Hepatocyte (in vitro differentiated cells): ENCODE measurements around the gene KCP. TPM values are rescaled to one million over a fixed set of nuclear protein-coding genes. Genes with fewer than 3 reads are reported as not detected.

Experiments
- DNase-seq: peaks from one replicate; pipeline ENCODE4 v3.0.0-alpha.2; 2016; ENCODE audit warnings: low spot score
- H2AFZ ChIP-seq: fragments of 200-600 bp; sonication (generic); 2 replicates; pipeline ENCODE4 v1.6.0; 2016; ENCODE audit warnings: antibody characterized with exemption, mild to moderate bottlenecking
- H3K27ac ChIP-seq: fragments of 200-600 bp; sonication (generic); 2 replicates; pipeline ENCODE4 v1.5.1; 2016; ENCODE audit warnings: mild to moderate bottlenecking
- H3K27me3 ChIP-seq: fragments of 200-600 bp; sonication (generic); 2 replicates; pipeline ENCODE4 v1.6.1; 2016
- H3K36me3 ChIP-seq: fragments of 200-600 bp; sonication (generic); replicated peaks from 2 replicates; pipeline ENCODE4 v1.5.1; 2016; ENCODE audit warnings: low read depth; ENCODE audit not compliant: insufficient read depth
- H3K4me1 ChIP-seq: fragments of 200-600 bp; sonication (generic); 2 replicates; pipeline ENCODE4 v1.5.1; 2016; ENCODE audit warnings: mild to moderate bottlenecking, moderate library complexity; ENCODE audit not compliant: insufficient read depth
- H3K4me2 ChIP-seq: fragments of 200-600 bp; sonication (generic); 2 replicates; pipeline ENCODE4 v1.6.0; 2016
- H3K4me3 ChIP-seq: fragments of 200-600 bp; sonication (generic); 2 replicates; pipeline ENCODE4 v1.5.1; 2016; ENCODE audit warnings: mild to moderate bottlenecking
- H3K79me2 ChIP-seq: fragments of 200-600 bp; sonication (generic); 2 replicates; pipeline ENCODE4 v1.6.0; 2017; ENCODE audit warnings: mild to moderate bottlenecking
- H3K9me2 ChIP-seq: fragments of 200-600 bp; sonication (generic); replicated peaks from 2 replicates; pipeline ENCODE4 v1.6.0; 2017; ENCODE audit warnings: mild to moderate bottlenecking; ENCODE audit not compliant: insufficient read depth
- H3K9me3 ChIP-seq: fragments of 200-600 bp; sonication (generic); 2 replicates; pipeline ENCODE4 v1.5.1; 2016; ENCODE audit warnings: low read depth, mild to moderate bottlenecking
- H4K20me1 ChIP-seq: fragments of 200-600 bp; sonication (generic); 2 replicates; pipeline ENCODE4 v1.6.0; 2016; ENCODE audit warnings: mild to moderate bottlenecking; ENCODE audit not compliant: insufficient read depth, poor library complexity, severe bottlenecking
- EZH2 ChIP-seq: fragments of 200-600 bp; sonication (generic); IDR thresholded peaks from 2 replicates; pipeline ENCODE4 v1.6.1; 2016; ENCODE audit warnings: antibody characterized with exemption, mild to moderate bottlenecking, borderline replicate concordance
- EZH2phosphoT487 ChIP-seq: fragments of 200-600 bp; sonication (generic); IDR thresholded peaks from one replicate; pipeline ENCODE4 v1.6.1; 2018; ENCODE audit warnings: antibody characterized with exemption, mild to moderate bottlenecking, low read depth, moderate library complexity; ENCODE audit not compliant: unreplicated experiment, severe bottlenecking
- WGBS: methylation state at CpG from one replicate; pipeline ENCODE4 v1.1.6; 2016; ENCODE audit warnings: low lambda C conversion rate; ENCODE audit errors: missing lambda C conversion rate; 5-methylcytosine and 5-hydroxymethylcytosine counted together
- polyA plus RNA-seq: library from polyadenylated mRNA; unstranded; fragments of >200 nt; fragmentation: Nextera tagmentation; extraction: Ambion mirVana; gene quantifications from 2 replicates; pipeline ENCODE4 v1.2.1, GENCODE V29; 2016
- total RNA-seq: library from RNA; depleted of rRNA; stranded (reverse); fragments of >200 nt; gene quantifications from 2 replicates; pipeline ENCODE4 v1.2.3, GENCODE V29; 2014
- TF ChIP-seq, protein P1 (sequence below): fragments of 200-600 bp; sonication (generic); IDR thresholded peaks from 2 replicates; pipeline ENCODE4 v1.5.1; 2016; ENCODE audit warnings: antibody characterized with exemption, mild to moderate bottlenecking; ENCODE audit not compliant: poor library complexity

KCP gene
- total and polyA plus RNA-seq, 2 experiments from 2014 or later, result 0.40 to 2.4 TPM

DNA sequence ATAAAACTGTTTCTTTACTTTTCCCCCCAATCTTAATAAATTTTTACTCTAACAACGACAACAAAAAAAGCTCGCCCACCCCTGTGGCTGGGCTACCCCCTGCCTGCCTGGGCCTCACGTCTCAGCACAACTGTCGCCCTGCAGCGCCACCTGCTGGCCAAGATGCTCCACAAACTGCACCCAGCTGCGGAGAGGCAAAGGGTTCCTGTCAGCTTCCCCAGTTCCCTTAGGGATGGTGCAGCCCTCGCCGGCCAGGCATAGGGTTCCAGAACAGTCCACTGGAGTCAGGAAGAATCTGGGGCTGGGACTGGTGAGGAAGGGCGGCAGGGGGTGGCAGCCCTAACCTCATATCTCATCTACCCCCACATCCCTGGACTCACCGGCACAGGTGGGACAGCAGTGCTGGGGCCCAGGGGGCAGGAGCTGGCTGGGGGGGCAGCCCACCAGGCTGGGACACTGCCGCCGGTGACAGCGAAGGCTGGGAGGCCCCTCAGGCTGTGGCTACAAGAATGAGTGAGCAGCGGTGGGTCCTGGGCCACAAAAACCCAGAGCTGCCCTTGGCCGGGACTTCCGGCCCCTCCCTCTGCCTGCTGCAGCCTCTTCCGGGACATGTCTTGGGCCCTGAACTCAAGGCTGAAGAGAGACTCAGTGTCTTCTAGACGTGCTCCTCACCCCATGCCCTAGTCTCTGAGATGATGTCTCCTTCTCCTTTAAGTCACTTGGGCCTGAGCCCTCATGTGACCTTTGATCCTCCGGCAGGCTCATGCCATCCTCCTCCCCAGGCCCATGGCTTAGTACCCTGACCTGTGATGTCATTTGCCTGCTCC, 26.7 kb downstream of the KCP start:
- DNase-seq, result peak; percentile 90
- WGBS, result 52% methylated on average over 19 of the region's 19 CpGs
- Histone ChIP-seq H3K4me2 (no peak overlapping the region), H3K36me3 (no peaks in the 10 kb centered on the region), H3K9me2 (no peaks in the 10 kb centered on the region), H3K27ac (no peak overlapping the region), H3K27me3 (no peaks in the 10 kb centered on the region), H3K4me3 (no peak overlapping the region), H4K20me1 (no peaks in the 10 kb centered on the region), H3K9me3 (no peaks in the 10 kb centered on the region), H2AFZ (no peak overlapping the region), H3K4me1 (no peaks in the 10 kb centered on the region), H3K79me2 (no peaks in the 10 kb centered on the region)
- TF ChIP-seq, protein P1, sequence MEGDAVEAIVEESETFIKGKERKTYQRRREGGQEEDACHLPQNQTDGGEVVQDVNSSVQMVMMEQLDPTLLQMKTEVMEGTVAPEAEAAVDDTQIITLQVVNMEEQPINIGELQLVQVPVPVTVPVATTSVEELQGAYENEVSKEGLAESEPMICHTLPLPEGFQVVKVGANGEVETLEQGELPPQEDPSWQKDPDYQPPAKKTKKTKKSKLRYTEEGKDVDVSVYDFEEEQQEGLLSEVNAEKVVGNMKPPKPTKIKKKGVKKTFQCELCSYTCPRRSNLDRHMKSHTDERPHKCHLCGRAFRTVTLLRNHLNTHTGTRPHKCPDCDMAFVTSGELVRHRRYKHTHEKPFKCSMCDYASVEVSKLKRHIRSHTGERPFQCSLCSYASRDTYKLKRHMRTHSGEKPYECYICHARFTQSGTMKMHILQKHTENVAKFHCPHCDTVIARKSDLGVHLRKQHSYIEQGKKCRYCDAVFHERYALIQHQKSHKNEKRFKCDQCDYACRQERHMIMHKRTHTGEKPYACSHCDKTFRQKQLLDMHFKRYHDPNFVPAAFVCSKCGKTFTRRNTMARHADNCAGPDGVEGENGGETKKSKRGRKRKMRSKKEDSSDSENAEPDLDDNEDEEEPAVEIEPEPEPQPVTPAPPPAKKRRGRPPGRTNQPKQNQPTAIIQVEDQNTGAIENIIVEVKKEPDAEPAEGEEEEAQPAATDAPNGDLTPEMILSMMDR, result peak; percentile 97
- TF ChIP-seq EZH2, result no peak

DNA sequence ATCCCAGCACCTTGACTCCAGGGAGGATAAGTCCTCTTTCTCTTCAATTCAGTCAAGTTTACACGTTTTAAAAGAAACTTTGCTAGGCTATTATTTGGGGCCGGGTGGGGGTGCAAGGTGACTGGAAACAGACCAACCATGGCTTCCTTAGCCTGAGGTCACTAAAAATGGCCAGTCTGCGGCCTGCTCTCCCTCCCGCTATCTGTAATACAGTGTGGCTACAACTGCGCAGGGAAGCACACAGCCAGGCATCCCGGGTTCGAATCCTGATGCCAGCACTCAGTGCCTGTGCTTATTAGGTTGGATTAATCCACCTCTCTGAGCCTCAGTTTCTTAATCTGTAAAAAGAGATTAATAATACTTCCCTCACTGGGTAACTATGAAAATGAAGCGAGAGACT, 28.4 kb downstream of the KCP start:
- H3K36me3 ChIP-seq, result no peaks in the 10 kb centered on the region
- no peaks in the 10 kb centered on the region for H3K9me2 ChIP-seq
- no peaks in the 10 kb centered on the region for H4K20me1 ChIP-seq
- H3K27me3 ChIP-seq, result no peaks in the 10 kb centered on the region
- H3K4me2 ChIP-seq, result no peak overlapping the region
- no peak overlapping the region for H3K27ac ChIP-seq
- H3K4me1 ChIP-seq, result no peaks in the 10 kb centered on the region
- DNase-seq, result no peak
- no peak overlapping the region for H3K4me3 ChIP-seq
- TF ChIP-seq, protein P1, result no peak
- TF ChIP-seq EZH2phosphoT487, result no peak
- no peak for TF ChIP-seq EZH2
- H3K9me3 ChIP-seq, result no peaks in the 10 kb centered on the region
- no peak overlapping the region for H2AFZ ChIP-seq
- WGBS, result 88% methylated on average over 8 of the region's 8 CpGs
- H3K79me2 ChIP-seq, result no peaks in the 10 kb centered on the region

DNA sequence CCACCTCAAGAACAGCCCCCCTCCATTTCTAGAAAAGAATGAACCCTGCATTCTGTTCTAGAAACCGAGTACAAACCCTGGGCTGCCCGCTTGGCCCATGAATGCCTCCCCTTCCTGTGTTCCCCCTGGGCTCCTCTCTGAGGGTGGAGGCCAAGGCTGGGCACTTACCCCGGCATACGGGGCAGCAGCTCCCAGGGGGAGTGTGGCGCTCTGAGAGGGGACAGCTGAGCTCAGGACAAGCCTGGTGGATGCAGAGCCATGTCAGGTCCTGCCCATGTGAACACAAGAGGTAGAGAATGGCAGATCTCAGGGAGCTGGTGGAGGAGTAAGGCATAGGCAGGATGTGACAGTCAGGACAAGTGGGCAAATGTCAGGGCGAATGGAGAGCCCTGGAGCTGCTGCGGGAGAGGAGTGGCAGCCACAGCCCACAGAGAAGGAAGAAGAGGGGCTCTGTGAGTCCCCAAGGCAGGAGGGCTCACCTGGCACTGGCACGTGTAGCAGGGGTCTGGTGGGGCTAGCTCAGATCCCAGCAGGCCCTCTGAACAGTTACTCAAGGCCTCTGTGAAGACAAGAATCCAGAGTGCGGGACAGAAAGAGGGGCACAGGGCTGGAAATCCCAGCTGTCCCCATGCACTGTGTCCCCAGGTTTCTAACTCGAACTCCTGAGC, 28.9 kb downstream of the KCP start:
- Histone ChIP-seq H3K79me2 (no peaks in the 10 kb centered on the region), H3K4me3 (no peak overlapping the region), H3K4me1 (no peaks in the 10 kb centered on the region), H2AFZ (no peak overlapping the region), H3K9me3 (no peaks in the 10 kb centered on the region), H3K27ac (no peak overlapping the region), H3K4me2 (no peak overlapping the region), H4K20me1 (no peaks in the 10 kb centered on the region), H3K9me2 (no peaks in the 10 kb centered on the region), H3K36me3 (no peaks in the 10 kb centered on the region), H3K27me3 (no peaks in the 10 kb centered on the region)
- TF ChIP-seq, protein P1, result no peak
- DNase-seq, result no peak
- 89% methylated on average over 10 of the region's 10 CpGs for WGBS
